ENCODE results near the gene CECR2. TPM values are rescaled to one million over a fixed set of nuclear protein-coding genes. Genes with fewer than 3 reads are reported as not detected.

CECR2 gene
- total and polyA plus RNA-seq, 10 of the 15 experiments (the other 5 are each of a cell fraction or from before 2014, with no cell fraction given): 0.01 to 0.08 (median 0.01) TPM; not detected in 7

DNA sequence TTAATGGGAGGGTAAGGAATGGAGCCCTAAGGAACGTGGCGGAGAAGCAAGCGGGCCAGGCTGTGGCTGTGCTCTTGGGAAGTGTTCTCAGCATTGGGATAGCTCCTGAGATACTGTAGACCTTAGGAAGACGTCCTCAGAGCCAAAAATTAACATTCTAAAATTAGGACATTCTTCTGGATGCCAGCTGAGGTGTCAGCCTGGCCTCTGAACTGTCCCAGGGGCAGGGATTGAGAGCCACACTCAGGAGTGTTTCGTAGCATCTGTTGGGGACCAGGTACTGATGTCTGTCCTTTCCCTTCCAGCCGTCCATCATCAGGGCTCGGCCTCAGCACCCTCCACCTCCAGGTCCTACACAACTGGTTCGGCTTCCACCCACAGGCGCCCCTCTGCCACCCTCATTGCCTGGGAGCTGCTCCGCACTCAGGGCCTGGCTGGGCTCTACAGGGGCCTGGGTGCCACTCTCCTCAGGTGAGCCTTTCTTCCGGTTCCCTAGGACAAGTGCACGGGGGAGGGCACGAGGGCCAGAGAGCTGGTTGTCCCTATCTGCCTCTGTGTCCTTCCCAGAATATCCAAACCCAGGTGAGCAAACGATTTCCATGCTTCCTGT lies 217.7 kb downstream of the CECR2 start:
- ChIA-PET CTCF (no interaction called here), SMC1A (ENCODE audit: uncharacterized antibody, unreplicated experiment) (no interaction called here), RAD21 (ENCODE audit: unreplicated experiment) (no interaction called here), POLR2A (interaction anchor here (0.6 kb wide), 1 partner anchor 118 kb away, joined by 3 read pairs; no protein-coding TSS in a partner anchor)
- Histone ChIP-seq H3K4me3 (no peak overlapping the region), H3K4me2 (ENCODE audit: control insufficient read depth, insufficient read depth) (no peak overlapping the region), H3K36me3 (ENCODE audit: control insufficient read depth in 2 of 2, insufficient read depth in 2 of 2, low read length in 1 of 2) (peaks cover 9 to 10% of the 10 kb centered on the region in 2 experiments), H3K27ac (ENCODE audit: control insufficient read depth, insufficient read depth) (no peak overlapping the region), H3K79me2 (ENCODE audit: control insufficient read depth, insufficient read depth, low read length) (no peaks in the 10 kb centered on the region), H3K9ac (ENCODE audit: control insufficient read depth, insufficient read depth, low read length) (no peak overlapping the region), H2AFZ (ENCODE audit: control insufficient read depth, low read depth, low read length) (no peak overlapping the region), H4K20me1 (ENCODE audit: control insufficient read depth, insufficient read depth) (no peaks in the 10 kb centered on the region), H3K9me3 (replicated peaks; ENCODE audit: control insufficient read depth, insufficient read depth, low read length) (no peaks in the 10 kb centered on the region), H3K4me1 (ENCODE audit: control insufficient read depth, insufficient read depth, low read length) (no peaks in the 10 kb centered on the region), H3K27me3 (replicated peaks in 1 of 2; ENCODE audit: control insufficient read depth in 2 of 2, insufficient read depth in 2 of 2, low read length in 1 of 2) (no peaks in the 10 kb centered on the region)
- no TSS peak for BruUV-seq (replicated peaks)
- TF ChIP-seq ZBTB33 (IDR thresholded peaks at IDR 0.05) (no peak), E4F1 (IDR thresholded peaks at IDR 0.05; ENCODE audit: borderline replicate concordance, partially characterized antibody) (no peak), IRF5 (IDR thresholded peaks at IDR 0.05; ENCODE audit: borderline replicate concordance) (no peak), IKZF1 (conservative IDR thresholded peaks at IDR 0.05) (no peak), GATAD2B (conservative IDR thresholded peaks at IDR 0.05; ENCODE audit: low read depth) (no peak), TBL1XR1 (IDR thresholded peaks at IDR 0.05; ENCODE audit: low read depth, low read length) (no peak), MAX (IDR thresholded peaks at IDR 0.05; ENCODE audit: low read depth, low read length) (no peak), ZNF687 (IDR thresholded peaks at IDR 0.05) (no peak), POLR2AphosphoS2 (IDR thresholded peaks at IDR 0.05; ENCODE audit: low read depth, low read length) (no peak), SKIL (IDR thresholded peaks at IDR 0.05; ENCODE audit: low read depth, poor library complexity, severe bottlenecking) (no peak)
- in situ Hi-C loops (cut with MboI) (no loop called here), intact Hi-C loops (cut with micrococcal nuclease; ENCODE audit: unreplicated experiment) (no loop called here)
- FAIRE-seq (no peak), DNase-seq (ENCODE audit: low read depth, low spot score) (no peak), ATAC-seq (no peak)
- 61% methylated on average over 14 of the region's 14 CpGs for WGBS (ENCODE audit: insufficient coverage, insufficient replicate concordance, low lambda C conversion rate, missing lambda C conversion rate)
